HCT116 (cell line): Measurements from ENCODE around the gene TEX101. TPM values are rescaled to one million over a fixed set of nuclear protein-coding genes. Genes with fewer than 3 reads are reported as not detected.

Experiments used
- ATAC-seq: fragments of 200-7000 bp; cut with Tn5 transposase; 2 replicates; pipeline ENCODE4 v1.9.1; 2020; ENCODE audit warnings: mild to moderate bottlenecking, moderate library complexity
- BruUV-seq: library from RNA; stranded (reverse); fragments of 400-500 nt; replicated peaks from 2 replicates; lab custom pipeline; 2021; lab: Mats Ljungman, UMichigan
- CTCF ChIA-PET: fragments of 300-600 bp; sonication (Branson Sonifier 250); formaldehyde crosslinking; loops from one replicate; lab custom pipeline; 2021; ENCODE audit warnings: antibody characterized with exemption; lab: Charles Lee
- POLR2A ChIA-PET: fragments of 300-600, 350-600 bp; sonication (Branson Sonifier 250); formaldehyde crosslinking; loops from one replicate; lab custom pipeline; 2021; ENCODE audit warnings: antibody characterized with exemption; lab: Charles Lee
- RAD21 ChIA-PET, 2 experiments: fragments of 300-600 bp; sonication (Branson Sonifier 250); formaldehyde crosslinking; loops; one replicate each; lab custom pipeline; 2023; ENCODE audit warnings: low total read pairs in 2 of 2; ENCODE audit not compliant: uncharacterized antibody in 2 of 2, unreplicated experiment in 2 of 2, low non-redundant PET in 1 of 2; lab: Charles Lee
- DNase-seq: peaks from one replicate; pipeline ENCODE4 v3.0.0-alpha.2; 2010; ENCODE audit warnings: low read depth, low spot score
- H2AFZ ChIP-seq: fragments of 200-600 bp; shearing (Covaris generic), sonication (generic); 2 replicates; pipeline ENCODE4 v1.6.1; 2017; ENCODE audit warnings: low read depth, mixed run types, mixed read lengths, antibody characterized with exemption, low read length; ENCODE audit not compliant: poor library complexity, severe bottlenecking
- H3K27ac ChIP-seq: 2 replicates; pipeline ENCODE4 v1.5.1; 2012; ENCODE audit warnings: low read depth, low read length
- H3K27me3 ChIP-seq: fragments of 200-600 bp; sonication (generic); 2 replicates; pipeline ENCODE4 v1.6.1; 2016; ENCODE audit warnings: mixed run types, low read length, mixed read lengths; ENCODE audit not compliant: insufficient read depth
- H3K36me3 ChIP-seq, 2 experiments: fragments of 200-500 bp in 1 of 2; fragments of 200-600 bp in 1 of 2; sonication (Bioruptor generic) in 1 of 2; sonication (generic) in 1 of 2; 2 replicates each; pipeline versions ENCODE4 v1.5.1 to v1.6.1; 2014 to 2016; ENCODE audit warnings: low read length in 2 of 2, inconsistent platforms in 1 of 2, mixed read lengths in 1 of 2, mixed run types in 1 of 2; ENCODE audit not compliant: insufficient read depth in 2 of 2, control insufficient read depth in 1 of 2
- H3K4me1 ChIP-seq, 2 experiments: fragments of 200-600 bp in 1 of 2; sonication (generic) in 1 of 2; 2 replicates each; pipeline versions ENCODE4 v1.5.1 to v1.6.1; 2012 to 2017; ENCODE audit warnings: low read length in 2 of 2, inconsistent platforms in 1 of 2, mild to moderate bottlenecking in 1 of 2, mixed read lengths in 1 of 2, mixed run types in 1 of 2, moderate library complexity in 1 of 2; ENCODE audit not compliant: insufficient read depth in 2 of 2, control insufficient read depth in 1 of 2
- H3K4me2 ChIP-seq: fragments of 200-600 bp; sonication (generic); 2 replicates; pipeline ENCODE4 v1.6.1; 2017; ENCODE audit warnings: mixed run types, low read length, mixed read lengths
- H3K4me3 ChIP-seq, 2 experiments: fragments of 200-600 bp in 1 of 2; sonication (generic) in 1 of 2; replicated peaks in 1 of 2; 2 replicates each; pipeline ENCODE4 v1.5.1; 2011 to 2016; ENCODE audit warnings: low read length in 2 of 2, control low read depth in 1 of 2, low read depth in 1 of 2, mild to moderate bottlenecking in 1 of 2, mixed read lengths in 1 of 2, mixed run types in 1 of 2
- H3K79me2 ChIP-seq: fragments of 200-600 bp; sonication (generic); 2 replicates; pipeline ENCODE4 v1.6.1; 2017; ENCODE audit warnings: mild to moderate bottlenecking, mixed run types, low read length, moderate library complexity, mixed read lengths; ENCODE audit not compliant: insufficient read depth
- H3K9ac ChIP-seq: fragments of 200-600 bp; sonication (generic); 2 replicates; pipeline ENCODE4 v1.6.1; 2016; ENCODE audit warnings: low read length, mixed read lengths
- H3K9me2 ChIP-seq: fragments of 200-600 bp; sonication (generic), shearing (Covaris generic); 2 replicates; pipeline ENCODE4 v1.6.1; 2017; ENCODE audit warnings: mixed run types, mild to moderate bottlenecking, moderate library complexity; ENCODE audit not compliant: insufficient read depth
- H3K9me3 ChIP-seq, 2 experiments: fragments of 200-500 bp in 1 of 2; fragments of 200-600 bp in 1 of 2; sonication (Bioruptor generic) in 1 of 2; sonication (generic) in 1 of 2; 2 replicates each; pipeline ENCODE4 v1.6.1; 2014 to 2017; ENCODE audit warnings: low read length in 2 of 2, mixed read lengths in 2 of 2, inconsistent platforms in 1 of 2, low read depth in 1 of 2, mild to moderate bottlenecking in 1 of 2, mixed run types in 1 of 2, moderate library complexity in 1 of 2; ENCODE audit not compliant: control insufficient read depth in 1 of 2, insufficient read depth in 1 of 2
- H4K20me1 ChIP-seq: fragments of 200-600 bp; sonication (generic), shearing (Covaris generic); 2 replicates; pipeline ENCODE4 v1.6.1; 2017; ENCODE audit warnings: mixed run types, mild to moderate bottlenecking, moderate library complexity; ENCODE audit not compliant: insufficient read depth
- JUND ChIP-seq: IDR thresholded peaks from 2 replicates; pipeline ENCODE4 v1.6.1; 2012
- POLR2A ChIP-seq: IDR thresholded peaks from 2 replicates; pipeline ENCODE4 v1.7.0; 2011; ENCODE audit warnings: borderline replicate concordance; ENCODE audit not compliant: insufficient read depth, insufficient read length; ENCODE audit errors: extremely low read depth
- RAD21 ChIP-seq: IDR thresholded peaks from 2 replicates; pipeline ENCODE4 v1.6.1; 2012; ENCODE audit warnings: low read depth, mild to moderate bottlenecking
- SP1 ChIP-seq: IDR thresholded peaks from 2 replicates; pipeline ENCODE4 v1.6.1; 2012; ENCODE audit warnings: low read depth
- ZFX ChIP-seq: fragments of 450-650 bp; IDR thresholded peaks from 2 replicates; pipeline ENCODE4 v1.6.1; 2017
- intact Hi-C: fragments of 100-400 bp; cut with micrococcal nuclease; formaldehyde crosslinking; loops from 2 replicates; pipeline ENCODE4 v1.10.0; 2022
- total RNA-seq: library from RNA; stranded (reverse); gene quantifications from one replicate; pipeline ENCODE4 v1.2.1, GENCODE V29; 2021; ENCODE audit not compliant: unreplicated experiment
- TF ChIP-seq, protein P1 (sequence below): IDR thresholded peaks from 2 replicates; pipeline ENCODE4 v1.6.1; 2012; ENCODE audit warnings: low read depth
- TF ChIP-seq, protein P2 (sequence below): IDR thresholded peaks from 2 replicates; pipeline ENCODE4 v1.6.1; 2012
- TF ChIP-seq, protein P3 (sequence below): IDR thresholded peaks from 2 replicates; pipeline ENCODE4 v1.6.1; 2011; ENCODE audit warnings: mild to moderate bottlenecking, low read length, moderate library complexity; ENCODE audit not compliant: insufficient replicate concordance; ENCODE audit errors: extremely low read depth
- TF ChIP-seq, protein P4 (sequence below), 3 experiments: fragments of 200-600 bp in 1 of 3; sonication (generic) in 1 of 3; IDR thresholded peaks in 2 of 3; conservative IDR thresholded peaks in 1 of 3; 2 replicates each; pipeline ENCODE4 v1.5.1; 2012 to 2017; ENCODE audit warnings: low read depth in 2 of 3, low read length in 2 of 3, antibody characterized with exemption in 1 of 3, borderline replicate concordance in 1 of 3, control low read depth in 1 of 3, mild to moderate bottlenecking in 1 of 3, mixed read lengths in 1 of 3, mixed run types in 1 of 3, moderate library complexity in 1 of 3; ENCODE audit not compliant: insufficient read depth in 1 of 3

Gene TEX101
- total RNA-seq, 1 experiment from 2014 or later: not detected

DNA sequence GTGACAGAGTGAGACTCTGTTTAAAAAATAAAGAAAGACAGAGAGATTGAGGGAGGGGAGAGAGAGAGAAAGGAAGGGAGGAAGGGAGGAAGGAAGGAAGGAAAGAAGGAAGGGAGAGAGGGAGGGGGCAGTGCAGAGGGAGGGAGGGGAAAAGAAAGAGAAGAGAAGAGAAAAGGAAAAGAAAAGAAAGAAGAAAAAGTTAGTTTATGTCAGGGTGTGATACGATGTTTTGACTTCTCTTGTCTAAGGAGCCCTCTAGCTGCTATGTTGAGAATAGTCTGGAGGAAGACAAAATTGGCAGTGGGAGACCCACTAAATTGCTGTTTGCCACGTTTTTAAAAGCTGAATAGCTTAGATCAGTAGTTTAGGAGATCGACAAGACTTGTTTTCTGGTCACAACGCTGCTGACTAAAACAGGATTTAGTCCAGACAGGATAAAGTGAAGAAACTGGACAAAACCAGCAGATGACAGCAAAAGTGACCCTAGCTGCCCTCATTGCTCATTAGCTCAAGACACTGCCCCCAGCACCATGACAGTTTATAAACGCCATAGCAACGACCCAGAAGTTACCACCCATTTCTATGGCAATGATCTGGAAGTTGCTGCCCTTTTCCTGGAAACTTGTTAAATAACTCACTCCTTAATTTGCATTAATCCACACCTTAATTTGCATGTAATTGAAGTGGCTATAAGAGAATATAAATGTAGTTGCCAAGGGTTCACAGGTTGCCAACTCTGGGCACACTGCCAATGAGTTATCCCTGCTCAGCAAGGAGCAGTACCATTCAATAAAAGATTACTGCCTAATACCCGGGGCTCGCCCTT, 11.1 kb downstream of the TEX101 start:
- intact Hi-C loops: no loop called here
- Histone ChIP-seq H4K20me1 (no peaks in the 10 kb centered on the region), H3K9me3 (no peaks in the 10 kb centered on the region), H3K27ac (no peak overlapping the region), H3K36me3 (no peaks in the 10 kb centered on the region), H3K79me2 (no peaks in the 10 kb centered on the region), H3K4me3 (0 out of 4 replicates have a peak overlapping the region, but pooled peaks of 1 of the 2 experiments have one; percentile 9), H3K4me1 (peaks cover 7 to 17% of the 10 kb centered on the region in 2 experiments), H2AFZ (peak overlapping the region; percentile 99), H3K27me3 (no peaks in the 10 kb centered on the region), H3K4me2 (peak overlapping the region; percentile 55), H3K9me2 (no peaks in the 10 kb centered on the region), H3K9ac (no peak overlapping the region)
- no TSS peak for BruUV-seq
- DNase-seq (peak; percentile 18), ATAC-seq (peak; percentile 86)
- TF ChIP-seq, protein P1, sequence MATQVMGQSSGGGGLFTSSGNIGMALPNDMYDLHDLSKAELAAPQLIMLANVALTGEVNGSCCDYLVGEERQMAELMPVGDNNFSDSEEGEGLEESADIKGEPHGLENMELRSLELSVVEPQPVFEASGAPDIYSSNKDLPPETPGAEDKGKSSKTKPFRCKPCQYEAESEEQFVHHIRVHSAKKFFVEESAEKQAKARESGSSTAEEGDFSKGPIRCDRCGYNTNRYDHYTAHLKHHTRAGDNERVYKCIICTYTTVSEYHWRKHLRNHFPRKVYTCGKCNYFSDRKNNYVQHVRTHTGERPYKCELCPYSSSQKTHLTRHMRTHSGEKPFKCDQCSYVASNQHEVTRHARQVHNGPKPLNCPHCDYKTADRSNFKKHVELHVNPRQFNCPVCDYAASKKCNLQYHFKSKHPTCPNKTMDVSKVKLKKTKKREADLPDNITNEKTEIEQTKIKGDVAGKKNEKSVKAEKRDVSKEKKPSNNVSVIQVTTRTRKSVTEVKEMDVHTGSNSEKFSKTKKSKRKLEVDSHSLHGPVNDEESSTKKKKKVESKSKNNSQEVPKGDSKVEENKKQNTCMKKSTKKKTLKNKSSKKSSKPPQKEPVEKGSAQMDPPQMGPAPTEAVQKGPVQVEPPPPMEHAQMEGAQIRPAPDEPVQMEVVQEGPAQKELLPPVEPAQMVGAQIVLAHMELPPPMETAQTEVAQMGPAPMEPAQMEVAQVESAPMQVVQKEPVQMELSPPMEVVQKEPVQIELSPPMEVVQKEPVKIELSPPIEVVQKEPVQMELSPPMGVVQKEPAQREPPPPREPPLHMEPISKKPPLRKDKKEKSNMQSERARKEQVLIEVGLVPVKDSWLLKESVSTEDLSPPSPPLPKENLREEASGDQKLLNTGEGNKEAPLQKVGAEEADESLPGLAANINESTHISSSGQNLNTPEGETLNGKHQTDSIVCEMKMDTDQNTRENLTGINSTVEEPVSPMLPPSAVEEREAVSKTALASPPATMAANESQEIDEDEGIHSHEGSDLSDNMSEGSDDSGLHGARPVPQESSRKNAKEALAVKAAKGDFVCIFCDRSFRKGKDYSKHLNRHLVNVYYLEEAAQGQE: no peak
- TF ChIP-seq SP1 (no peak), ZFX (no peak), POLR2A (no peak), JUND (no peak), RAD21 (peak; percentile 57; the same call in 1 of the 2 replicates)
- TF ChIP-seq, protein P2, sequence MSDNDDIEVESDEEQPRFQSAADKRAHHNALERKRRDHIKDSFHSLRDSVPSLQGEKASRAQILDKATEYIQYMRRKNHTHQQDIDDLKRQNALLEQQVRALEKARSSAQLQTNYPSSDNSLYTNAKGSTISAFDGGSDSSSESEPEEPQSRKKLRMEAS: no peak
- TF ChIP-seq, protein P3, sequence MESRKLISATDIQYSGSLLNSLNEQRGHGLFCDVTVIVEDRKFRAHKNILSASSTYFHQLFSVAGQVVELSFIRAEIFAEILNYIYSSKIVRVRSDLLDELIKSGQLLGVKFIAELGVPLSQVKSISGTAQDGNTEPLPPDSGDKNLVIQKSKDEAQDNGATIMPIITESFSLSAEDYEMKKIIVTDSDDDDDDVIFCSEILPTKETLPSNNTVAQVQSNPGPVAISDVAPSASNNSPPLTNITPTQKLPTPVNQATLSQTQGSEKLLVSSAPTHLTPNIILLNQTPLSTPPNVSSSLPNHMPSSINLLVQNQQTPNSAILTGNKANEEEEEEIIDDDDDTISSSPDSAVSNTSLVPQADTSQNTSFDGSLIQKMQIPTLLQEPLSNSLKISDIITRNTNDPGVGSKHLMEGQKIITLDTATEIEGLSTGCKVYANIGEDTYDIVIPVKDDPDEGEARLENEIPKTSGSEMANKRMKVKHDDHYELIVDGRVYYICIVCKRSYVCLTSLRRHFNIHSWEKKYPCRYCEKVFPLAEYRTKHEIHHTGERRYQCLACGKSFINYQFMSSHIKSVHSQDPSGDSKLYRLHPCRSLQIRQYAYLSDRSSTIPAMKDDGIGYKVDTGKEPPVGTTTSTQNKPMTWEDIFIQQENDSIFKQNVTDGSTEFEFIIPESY: no peak
- TF ChIP-seq, protein P4, sequence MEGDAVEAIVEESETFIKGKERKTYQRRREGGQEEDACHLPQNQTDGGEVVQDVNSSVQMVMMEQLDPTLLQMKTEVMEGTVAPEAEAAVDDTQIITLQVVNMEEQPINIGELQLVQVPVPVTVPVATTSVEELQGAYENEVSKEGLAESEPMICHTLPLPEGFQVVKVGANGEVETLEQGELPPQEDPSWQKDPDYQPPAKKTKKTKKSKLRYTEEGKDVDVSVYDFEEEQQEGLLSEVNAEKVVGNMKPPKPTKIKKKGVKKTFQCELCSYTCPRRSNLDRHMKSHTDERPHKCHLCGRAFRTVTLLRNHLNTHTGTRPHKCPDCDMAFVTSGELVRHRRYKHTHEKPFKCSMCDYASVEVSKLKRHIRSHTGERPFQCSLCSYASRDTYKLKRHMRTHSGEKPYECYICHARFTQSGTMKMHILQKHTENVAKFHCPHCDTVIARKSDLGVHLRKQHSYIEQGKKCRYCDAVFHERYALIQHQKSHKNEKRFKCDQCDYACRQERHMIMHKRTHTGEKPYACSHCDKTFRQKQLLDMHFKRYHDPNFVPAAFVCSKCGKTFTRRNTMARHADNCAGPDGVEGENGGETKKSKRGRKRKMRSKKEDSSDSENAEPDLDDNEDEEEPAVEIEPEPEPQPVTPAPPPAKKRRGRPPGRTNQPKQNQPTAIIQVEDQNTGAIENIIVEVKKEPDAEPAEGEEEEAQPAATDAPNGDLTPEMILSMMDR (IDR thresholded peaks at IDR 0.05 in 2 of 3, conservative IDR thresholded peaks at IDR 0.05 in 1 of 3; ENCODE audit: borderline replicate concordance in 1 of 3, insufficient read depth in 1 of 3, low read depth in 2 of 3, low read length in 2 of 3): peak; percentile 30 to 69 (median 57); a peak in 5 of 6 replicates
- ChIA-PET POLR2A (interaction anchor here (1.0 kb wide), 1 partner anchor 107 kb away, joined by 3 read pairs; the partner anchor contains the start of gene ZNF575), CTCF (interaction anchor here (0.8 to 1.8 kb wide), 9 partner anchors 8 to 321 kb away, joined by 3 to 14 read pairs (median 3); partner anchors contain the start of gene ZNF575), RAD21 (no interaction called here)
